Transverse colon (tissue), 3 donors: ENCODE data around the gene ATP2B3.

Experiments used
- EP300 ChIP-seq: sonication (generic); formaldehyde crosslinking; IDR thresholded peaks from one replicate; pipeline ENCODE4 v1.6.1; 2017; ENCODE audit warnings: antibody characterized with exemption, low read depth
- POLR2A ChIP-seq: fragments of 450-650 bp; IDR thresholded peaks from one replicate; pipeline ENCODE4 v1.6.1; 2016; ENCODE audit warnings: antibody characterized with exemption, mild to moderate bottlenecking, moderate library complexity
- TF ChIP-seq, protein P1 (sequence below), 5 experiments: fragments of 200-600 bp in 3 of 5; fragments of 450-650 bp in 2 of 5; sonication (generic) in 3 of 5; IDR thresholded peaks; 1 replicate in 2 of 5; 2 replicates in 3 of 5; pipeline ENCODE4 v1.5.1; 2016 to 2017; ENCODE audit warnings: antibody characterized with exemption in 5 of 5, inconsistent platforms in 3 of 5, mild to moderate bottlenecking in 2 of 5, moderate library complexity in 1 of 5

DNA sequence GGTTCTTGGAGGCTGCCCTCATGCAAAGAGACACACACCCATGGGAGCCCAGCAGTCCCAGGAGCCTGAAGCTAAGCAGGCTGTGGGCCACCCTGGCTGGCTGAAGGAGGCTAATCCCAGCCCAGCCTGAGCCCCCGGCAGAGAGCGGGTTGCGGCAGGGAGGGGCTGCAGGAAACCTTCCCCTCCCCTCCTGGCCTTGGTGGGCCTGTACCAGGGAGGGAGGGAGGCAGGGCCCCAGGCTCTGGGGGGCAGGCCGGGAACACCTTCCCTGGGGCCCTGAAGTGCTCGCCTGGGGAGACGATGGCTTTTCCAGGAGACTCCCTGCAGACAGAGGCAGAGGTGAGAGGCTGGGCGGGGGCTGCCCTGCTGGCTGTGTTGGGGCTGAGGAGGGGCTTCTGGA lies 19.0 kb upstream of the ATP2B3 start:
- TF ChIP-seq, protein P1, sequence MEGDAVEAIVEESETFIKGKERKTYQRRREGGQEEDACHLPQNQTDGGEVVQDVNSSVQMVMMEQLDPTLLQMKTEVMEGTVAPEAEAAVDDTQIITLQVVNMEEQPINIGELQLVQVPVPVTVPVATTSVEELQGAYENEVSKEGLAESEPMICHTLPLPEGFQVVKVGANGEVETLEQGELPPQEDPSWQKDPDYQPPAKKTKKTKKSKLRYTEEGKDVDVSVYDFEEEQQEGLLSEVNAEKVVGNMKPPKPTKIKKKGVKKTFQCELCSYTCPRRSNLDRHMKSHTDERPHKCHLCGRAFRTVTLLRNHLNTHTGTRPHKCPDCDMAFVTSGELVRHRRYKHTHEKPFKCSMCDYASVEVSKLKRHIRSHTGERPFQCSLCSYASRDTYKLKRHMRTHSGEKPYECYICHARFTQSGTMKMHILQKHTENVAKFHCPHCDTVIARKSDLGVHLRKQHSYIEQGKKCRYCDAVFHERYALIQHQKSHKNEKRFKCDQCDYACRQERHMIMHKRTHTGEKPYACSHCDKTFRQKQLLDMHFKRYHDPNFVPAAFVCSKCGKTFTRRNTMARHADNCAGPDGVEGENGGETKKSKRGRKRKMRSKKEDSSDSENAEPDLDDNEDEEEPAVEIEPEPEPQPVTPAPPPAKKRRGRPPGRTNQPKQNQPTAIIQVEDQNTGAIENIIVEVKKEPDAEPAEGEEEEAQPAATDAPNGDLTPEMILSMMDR (IDR thresholded peaks at IDR 0.05), result no peak
- TF ChIP-seq POLR2A, result no peak
- no peak for TF ChIP-seq EP300
